ENCODE results near the gene SARDH.
A peak's percentile ranks its signal among the peaks of the same experiment; 100 is the strongest.

Gene SARDH

DNA sequence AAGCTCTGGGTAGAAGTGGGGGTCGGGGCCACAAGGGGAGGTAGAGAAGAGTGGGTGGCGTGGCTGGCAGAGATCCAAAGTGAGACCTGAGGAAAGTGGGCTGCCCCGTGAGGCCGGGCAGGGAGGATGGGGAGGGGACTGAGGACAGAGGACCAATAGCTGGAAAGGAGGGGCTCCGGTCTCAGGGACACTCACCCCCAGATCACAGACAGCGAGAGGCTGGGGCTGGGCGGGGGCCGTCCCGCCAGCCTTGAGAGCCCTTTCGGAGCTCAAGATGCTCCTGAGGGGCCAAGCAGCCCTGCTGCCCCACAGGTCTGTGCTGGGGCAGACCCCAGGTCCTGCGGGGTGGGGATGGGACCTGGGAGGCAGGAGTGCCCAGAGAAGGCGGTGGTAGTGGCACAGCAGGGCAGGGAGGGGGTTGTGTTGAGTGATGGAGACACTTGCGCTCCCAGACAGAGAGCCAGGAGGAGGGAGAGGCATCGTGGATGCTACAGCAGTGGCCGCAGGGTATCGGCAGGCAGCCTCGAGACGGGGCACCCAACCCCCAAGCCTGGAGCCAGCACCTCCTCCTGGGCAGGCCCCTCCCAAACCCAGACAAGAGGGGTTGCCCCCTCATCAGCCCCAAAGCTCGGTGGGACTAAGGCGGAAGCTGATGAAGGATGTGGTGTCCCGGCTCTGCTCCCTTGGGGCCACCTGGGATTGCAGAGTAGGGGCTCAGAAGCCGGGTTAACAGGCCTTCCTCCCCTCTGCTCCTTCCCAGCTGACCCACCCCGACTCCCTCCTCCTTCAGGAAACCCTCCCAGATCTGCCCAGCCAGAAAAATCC, 3.4 kb downstream of the SARDH start:
- no peak for DNase-seq (ENCODE audit: low read depth)

DNA sequence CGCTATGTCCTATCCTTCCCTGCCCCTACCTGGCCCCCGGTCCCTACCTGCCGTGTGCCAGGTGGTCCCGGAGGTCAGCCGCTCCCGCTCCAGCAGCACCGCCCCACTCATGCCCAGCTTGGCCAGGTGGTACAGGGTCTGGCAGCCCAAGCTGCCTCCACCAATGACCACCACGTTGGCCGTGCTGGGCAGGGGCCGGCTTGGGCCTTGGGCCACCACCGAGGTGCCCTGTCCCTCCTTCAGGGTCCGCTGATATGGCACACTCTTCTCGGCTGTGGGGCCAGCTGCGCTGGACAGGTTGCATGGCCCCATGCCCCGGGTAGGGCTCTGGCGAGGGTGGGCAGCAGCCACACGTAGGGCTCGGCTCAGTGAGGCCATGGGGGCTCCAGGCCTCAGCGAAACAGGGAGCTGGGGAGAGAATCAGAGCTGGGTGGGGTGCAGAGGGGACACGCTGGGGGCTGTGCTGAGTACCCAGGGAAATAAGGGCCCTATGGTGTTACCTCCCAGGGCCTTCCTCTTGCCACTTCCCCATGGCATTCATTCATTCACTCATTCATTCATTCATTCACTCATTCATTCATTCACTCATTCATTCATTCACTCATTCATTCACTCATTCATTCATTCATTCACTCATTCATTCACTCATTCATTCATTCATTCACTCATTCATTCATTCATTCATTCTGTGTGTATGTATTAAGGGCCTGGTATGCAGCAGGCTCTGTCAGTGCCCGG, 4.2 kb downstream of the SARDH start:
- DNase-seq (ENCODE audit: low read depth), result no peak

DNA sequence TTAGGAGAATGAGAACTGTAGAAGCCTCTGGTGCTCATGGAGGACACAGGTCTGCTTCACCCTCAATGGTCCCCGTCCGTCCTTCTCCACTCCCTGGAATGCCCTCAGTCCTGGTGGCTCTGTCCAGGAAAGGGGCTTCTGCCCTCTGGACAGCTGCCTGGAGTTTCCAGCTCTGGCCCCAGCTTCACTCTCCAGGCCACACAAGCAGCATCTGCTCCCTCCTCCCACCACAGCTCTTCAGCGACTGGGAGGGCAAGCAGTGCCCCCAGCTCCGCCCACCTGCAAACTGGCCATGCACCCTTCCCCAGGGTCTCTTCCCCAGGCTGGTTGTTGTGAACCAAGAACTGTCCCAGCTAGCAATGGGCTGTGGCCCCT, 4.7 kb downstream of the SARDH start:
- no peak for DNase-seq (ENCODE audit: low read depth)

DNA sequence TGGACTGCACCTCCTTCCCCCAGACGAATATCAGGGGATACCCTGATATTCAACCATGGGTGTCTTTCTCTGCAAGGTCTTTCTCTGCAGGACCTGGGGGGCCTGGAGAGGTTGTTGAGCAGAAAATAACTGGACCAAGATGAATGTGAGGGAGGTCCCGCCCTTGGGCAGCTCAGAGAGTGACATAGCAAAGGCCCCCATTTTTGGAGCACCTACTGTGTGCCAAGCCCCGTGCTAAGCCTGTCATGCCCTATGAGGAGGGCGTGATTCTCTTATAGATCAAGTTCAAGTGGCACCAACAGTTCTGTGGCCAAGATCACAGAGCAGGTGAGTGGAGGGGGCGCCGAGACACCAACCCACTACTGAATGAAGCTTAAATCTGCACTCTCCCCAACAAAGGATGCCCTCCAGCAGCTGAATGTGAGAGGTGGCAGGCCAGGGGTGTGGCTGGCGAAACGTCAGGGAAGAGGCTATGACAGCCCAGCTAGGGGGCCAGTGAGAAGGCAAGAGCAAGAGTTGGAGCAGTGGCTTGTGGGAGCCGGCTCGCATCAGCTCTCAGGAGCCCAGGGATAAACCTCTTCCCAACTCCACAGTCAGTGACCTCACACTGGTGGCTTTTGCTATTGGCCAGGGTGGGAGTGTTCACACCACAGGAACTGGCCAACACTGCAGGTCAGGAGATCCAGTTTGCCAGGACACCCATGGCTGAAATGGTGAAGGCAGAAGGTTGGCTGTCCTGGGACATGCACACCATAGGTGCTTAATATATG, 5.3 kb downstream of the SARDH start:
- no peak for DNase-seq (ENCODE audit: low read depth)

DNA sequence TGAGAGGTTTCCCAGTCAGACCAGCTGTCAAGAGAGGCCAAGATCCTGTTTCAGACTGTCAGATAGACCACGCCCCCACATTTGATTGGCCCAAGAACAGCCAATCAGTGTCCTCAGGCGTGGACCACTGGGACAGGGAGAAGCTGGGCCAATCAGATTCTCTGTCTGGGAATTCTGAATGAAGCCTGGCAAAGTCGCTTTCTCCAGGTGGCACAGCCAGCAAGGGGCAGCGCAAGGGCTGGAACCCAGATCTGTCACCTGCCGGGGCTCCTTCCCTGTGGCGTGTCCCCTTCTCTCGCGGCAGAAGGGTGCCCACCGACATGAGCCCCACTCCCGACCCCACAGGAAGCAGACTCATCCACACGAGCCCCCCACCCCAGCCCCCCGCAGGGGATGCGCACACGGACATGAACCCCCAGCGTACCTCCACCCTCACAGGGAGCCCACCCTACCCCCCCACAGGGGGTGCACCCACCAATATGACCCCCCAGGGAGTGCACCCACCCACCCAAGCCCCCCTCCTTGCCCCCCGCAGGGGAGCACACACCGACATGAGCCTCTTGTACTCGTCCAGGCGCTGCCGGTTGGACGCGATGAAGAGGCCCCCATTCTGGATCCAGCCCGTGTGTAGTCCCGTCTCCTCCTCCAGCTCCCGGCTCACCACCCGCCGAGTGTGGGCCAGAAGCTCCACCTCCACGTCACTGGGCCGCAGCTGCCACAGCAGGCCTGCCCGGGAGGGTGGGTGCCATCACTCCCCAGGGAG, 6.1 kb downstream of the SARDH start:
- no peak for DNase-seq (ENCODE audit: low read depth)

DNA sequence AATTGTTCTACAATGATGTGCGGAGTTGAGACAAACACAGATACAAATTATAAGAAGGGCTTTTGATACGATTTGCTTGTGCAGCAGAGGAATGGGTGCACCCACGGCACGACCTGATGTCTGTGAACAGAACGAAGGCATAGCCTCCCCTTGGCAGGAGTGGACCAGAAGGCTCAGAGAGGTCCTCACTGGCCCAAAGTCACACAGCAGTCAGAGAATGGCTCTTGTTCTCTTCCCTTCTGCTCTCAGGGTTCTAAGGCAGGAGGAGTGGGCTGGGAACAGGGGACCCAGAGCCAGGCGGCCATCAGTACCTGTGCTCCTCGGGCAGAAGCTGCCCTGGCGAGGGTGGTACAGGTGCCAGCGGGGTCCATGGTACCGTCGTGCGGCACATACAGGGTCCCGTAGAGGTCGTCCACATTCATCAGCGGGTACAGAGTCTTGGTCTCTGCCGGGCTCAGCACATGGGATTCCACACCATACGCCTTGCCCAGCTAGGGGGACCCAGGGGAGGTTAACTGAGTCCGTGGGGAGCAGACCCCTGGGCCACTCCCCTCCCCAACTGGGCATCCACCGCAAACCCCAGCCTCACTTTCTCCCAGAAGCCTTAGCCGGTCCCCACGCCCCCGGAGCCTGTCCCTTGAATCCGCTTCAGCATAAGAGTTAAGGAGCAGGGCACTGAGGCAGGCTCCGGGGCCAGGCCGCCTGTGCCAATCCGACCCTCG, 7.0 kb downstream of the SARDH start:
- no peak for DNase-seq (ENCODE audit: low read depth)

DNA sequence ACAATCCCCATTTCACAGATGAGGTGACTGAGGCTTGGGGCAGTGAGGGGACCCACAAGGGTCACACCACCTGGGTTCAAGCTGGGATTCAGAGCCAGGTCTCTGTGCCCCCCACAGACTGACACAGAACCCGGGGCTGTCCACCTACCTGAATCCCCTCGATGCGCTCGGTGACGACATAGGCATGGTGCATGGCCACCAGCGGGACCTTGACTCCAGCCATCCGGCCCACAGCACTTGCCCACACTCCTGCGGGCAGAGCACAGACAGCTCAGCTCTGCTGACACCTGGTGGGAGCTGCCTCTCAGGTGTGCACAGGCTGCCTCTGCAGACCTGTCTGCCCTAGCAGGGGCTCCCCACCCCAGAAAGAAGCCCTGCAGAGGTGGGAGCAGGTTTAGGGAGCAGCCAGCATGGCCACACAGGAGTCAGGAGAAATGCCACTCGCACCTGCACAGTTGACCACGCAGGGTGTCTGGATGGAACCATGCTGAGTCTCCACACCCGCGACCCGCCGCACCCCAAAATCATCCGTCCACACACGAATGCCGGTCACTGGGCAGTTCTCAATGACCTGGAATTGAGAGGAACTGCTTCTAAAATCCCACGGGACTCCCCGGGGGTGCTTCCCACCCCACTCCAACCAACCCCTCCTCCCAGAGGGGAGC, 8.4 kb downstream of the SARDH start:
- DNase-seq (ENCODE audit: low read depth), result no peak

DNA sequence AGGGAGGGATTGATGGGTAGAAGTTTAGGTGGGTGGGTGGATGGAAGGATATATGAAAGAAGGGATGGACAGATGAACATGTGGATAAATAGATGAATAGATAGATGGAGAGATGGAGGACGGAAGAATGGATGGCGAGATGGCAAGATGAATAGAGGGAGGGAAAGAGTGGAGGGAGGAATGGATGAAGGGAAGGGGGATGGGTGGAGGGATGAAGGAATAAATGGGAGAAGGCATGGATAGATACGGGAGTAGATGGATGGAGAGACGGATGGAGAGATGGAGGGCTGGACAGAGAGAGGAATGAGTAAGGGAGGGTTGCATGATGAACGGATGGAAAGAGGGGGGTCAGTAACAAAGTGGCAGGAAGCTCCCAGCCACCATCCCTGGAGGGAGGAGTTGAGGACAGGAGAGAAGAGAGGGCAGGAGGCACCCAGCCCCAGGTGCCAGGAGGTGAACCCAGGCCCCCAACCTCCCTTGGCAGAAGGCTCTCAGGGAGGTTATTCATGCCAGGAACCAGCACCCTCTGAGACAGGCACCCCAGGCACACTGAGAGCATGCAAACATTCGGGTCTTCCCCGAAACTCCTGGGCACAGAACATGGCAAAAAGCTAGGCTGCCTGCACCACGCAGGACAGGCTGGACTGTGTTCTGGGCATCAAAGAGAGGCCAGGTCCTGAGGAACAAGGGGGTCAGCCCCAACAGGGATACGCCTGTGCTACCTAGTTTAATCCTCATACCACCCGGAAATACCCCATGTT, 9.1 kb downstream of the SARDH start:
- no peak for DNase-seq (ENCODE audit: low read depth)

DNA sequence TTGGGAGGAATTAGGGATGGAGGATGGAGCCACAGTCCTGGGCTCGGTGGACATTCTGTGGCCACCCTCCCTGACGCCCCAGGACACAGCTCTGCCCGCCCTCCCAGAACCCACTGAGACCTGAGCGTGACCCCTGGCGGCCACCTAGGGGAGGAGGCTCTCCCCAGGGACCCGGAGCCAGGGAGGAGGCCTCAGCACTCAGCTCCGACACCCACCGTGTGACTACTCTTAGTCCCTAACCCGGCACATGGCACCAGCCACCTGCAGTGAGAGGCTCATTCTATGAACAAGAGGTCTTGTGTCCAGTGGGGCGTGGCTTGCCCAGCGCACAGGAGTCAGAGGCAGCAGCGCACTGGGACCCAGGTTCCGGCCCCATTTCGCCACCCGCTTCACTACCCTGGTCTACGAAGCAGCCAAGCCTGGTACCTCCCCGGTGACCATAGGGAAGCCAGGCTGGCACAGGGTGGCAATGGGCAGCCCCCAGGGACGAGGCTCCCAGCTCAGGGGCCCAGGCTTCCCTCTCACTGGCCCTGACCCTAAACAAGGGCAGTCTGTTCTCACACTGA, 10.2 kb downstream of the SARDH start:
- no peak for DNase-seq (ENCODE audit: low read depth)

DNA sequence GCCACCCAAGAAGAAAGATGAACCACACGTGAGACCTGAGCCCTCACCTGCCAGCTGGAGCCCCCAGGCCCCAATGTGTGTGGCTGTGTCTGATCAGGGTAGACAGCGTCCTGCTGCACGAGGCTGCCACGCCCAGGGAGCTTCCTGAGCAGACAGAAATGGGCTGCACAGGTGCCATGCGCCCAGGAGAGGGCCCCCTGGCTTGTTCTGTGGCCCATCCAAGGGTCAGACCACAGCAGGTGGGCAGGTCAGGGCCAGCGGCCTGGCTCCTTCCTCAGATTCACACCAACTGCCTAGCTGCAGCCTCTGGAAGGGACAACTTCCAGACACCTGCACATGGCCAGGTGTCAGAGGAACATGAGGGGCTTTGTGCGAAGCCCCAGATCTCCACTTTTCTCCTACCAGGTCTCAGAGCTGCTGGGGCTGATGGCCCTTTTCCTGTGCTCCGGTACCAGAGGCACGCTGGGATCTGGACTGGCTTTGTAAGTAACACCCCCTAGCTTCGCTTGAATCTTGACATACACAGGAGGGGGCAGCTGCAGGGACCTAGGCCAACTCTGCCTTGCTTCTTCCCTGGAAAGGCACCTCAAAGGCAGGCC, 10.8 kb downstream of the SARDH start:
- no peak for DNase-seq (ENCODE audit: low read depth)

DNA sequence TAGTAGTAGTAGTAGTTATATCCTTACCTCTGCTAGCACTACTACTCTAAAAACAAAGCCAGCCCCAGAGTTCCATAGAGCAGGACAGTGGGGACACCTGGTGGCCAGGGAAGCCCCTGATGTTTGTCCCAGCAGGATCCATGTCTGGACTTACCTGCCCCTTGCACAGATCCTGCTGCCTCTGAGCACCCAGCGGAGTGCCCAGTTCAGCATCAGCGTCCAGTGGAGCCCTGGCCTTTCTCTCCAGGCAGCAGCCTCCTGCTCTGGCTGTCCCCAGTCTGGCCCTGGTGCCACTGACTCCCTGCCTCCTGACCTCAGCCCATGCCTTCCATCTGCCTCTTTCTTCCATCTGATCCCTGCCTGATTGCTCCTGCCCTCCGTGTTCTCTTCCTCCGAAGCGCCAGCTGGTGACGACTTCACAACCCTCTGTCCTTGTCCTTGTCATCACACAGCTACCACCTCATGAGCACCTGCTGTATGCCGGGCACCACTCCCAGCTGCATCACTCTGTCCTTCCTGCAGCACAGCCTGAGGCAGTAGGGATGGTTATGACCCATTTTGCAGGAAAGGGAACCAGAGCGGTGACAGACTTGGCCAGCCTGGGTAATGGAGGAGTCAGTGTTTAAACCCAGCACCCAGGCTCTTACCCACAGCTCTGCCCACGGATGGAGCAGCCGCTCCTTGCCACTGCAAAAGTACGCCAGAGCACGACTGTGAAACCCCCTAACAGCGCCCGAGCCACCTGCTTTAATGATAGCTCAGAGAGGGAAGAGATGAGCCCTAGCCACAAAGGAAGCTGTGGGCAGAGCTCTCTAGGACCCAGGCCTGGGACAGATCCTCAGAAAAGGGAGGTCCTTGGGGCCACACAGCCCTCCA, 11.5 kb downstream of the SARDH start:
- peak; percentile 37 for DNase-seq (ENCODE audit: low read depth)

DNA sequence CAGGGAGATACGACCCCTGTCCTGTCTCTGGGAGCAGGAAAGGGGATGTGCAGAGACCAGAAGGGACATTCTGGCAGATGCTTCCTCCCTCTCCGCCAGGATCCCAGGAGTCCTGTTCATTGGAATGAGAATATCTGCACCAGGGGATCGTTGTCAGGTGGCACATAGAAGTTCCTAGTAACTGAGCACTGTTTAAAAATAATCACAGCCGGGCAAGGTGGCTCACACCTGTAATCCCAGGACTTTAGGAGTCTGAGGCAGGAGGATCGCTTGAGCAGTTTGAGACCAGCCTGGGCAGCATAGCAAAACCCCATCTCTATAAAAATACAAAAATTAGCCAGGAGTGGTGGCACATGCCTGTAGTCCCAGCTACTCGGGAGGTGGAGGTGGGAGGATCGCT, 12.3 kb downstream of the SARDH start:
- DNase-seq (ENCODE audit: low read depth), result no peak

DNA sequence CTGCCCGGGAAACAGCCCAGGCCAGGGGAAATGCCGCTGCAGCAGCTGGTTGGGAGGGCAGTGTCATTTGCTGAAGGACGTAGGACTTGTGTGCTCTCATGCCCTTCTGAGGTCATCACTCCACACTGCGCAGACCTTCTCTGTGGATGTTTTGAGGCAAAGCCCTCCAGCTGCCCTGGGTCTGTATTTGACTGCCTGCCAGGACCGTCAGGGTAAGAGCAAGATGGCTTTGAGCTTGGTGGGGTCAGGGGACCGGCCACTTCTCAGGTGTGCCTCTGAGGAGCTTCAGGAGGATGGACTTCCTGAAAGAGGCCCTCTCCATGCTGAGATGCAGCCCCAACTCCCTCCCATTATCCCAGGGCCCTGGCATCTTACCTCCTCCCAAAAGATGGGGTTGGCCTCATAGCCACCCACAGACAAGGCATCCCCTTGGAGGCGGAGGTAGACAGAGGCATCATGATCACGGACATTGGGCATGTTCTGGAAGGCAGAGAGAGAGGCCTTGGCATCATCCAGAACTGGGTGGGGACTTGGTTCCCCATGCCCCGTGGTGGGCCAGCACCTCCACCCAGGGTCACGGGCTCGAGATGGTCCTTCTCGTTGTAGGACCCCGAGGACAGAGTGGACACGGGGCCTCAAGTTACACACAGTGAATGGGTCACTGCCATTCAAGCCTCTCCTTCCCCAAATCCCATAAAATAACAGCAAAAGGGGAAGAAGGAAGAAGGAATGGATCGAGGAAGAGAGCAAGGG, 19.4 kb downstream of the SARDH start:
- no peak for DNase-seq (ENCODE audit: low read depth)

DNA sequence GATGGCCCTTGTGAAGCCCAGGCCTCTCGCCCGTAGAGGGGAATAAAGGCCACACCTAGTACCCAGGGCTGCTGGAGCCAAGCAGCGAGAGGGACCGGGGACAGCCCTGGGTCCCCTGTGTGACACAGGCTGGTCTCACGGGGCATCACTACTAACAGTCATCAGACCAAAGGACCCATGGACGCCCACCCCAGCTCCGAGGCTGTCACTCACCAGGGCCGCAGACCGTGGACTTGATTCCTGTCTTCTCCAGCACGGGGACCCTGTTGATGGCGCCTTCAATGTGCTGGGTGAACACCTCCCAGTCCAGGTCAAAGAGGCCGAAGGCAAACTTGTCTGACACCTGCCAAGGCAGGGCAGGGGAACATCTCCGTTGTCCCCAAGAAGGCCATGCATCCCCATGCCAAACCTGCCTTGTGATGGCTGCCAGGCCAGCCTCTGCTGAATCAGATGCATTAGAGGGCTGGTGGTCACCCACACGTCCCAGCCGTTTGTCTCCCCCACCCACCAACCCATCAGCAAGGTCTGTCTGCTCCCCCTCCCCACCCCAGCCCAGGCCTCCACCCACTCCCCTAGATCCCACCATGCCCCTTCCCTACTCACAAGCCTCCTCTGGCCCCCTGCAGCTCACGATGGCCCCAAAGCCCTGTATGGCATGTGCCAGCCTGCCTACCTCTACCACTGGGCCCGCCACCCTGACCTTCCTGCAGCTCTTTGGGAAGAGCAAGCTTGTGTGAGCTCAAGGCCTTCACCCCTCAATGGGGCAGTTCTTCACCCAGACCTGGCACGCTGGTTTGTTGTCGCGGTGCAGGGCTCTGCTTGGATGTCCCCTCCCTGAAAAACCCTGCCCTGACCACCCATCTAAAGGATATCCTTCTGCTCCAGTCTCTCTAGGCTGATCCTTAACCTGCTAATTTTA, 20.8 kb downstream of the SARDH start:
- no peak for DNase-seq (ENCODE audit: low read depth)

DNA sequence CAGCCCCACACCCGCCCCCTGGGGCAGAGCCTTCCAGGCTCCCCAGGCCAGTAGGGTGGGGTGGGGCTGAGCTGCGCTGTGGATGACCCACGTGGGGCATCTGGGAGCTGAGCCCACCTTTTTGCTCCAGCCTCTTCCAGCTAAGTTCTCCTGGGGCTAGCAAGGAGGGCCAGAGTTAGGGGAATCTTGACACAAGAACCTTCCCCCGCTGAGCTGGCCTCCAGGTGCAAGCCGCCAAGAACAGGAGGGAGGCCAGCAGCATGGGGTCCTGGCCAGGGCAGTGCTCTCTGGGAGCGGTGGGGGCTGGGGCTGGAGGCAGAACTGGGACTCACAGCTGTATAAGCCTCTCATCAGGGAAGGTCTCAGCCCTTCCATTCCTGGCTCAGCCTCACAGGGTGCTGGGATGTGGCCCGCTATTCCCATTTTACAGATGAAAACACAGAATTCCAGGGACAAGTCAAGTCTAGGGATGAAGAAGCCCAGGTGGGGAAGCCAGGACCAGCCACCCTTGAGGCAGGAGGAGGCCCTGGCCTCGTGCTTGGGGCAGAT, 21.5 kb downstream of the SARDH start:
- no peak for DNase-seq (ENCODE audit: low read depth)

DNA sequence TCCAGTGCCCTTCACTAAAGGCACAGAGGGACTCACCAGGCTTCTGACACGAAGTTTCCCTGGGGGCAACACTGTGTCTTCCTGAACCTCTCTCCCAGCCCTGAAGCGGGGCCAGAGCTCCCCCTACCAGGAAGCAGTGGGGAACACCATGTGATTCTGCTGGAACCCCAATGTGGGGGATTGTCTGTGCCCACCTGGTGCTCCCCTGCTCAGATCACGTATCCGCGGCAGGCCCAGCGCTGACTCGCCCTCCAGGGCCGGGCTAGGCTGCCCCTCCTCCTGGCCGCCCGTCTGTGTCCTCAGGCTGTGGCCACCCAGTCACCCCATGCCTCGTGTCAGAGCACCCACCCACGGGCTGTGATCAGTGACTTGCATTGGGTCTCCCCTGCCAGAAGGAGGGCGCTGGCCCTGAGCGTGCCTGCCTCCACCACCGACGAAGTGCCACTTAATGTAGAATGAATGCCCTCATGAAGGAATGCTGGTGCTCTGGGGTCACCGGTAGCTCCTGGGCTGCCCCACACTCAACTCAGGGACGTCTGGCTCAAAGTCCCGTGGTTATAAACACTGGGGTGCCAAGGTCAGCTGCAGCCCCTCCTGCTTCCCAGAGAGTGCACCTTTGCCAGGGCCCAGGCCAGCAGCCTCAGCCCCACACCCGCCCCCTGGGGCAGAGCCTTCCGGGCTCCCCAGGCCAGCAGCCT, 22.1 kb downstream of the SARDH start:
- DNase-seq (ENCODE audit: low read depth), result no peak
